Retinal pigment epithelial cell (primary cell): ENCODE measurements around the gene RAD51.

Experiments
- DNase-seq: peaks from one replicate; pipeline ENCODE4 v3.0.0-alpha.2; 2010; ENCODE audit warnings: low read depth
- H3K4me3 ChIP-seq: 2 replicates; pipeline ENCODE4 v1.5.1; 2011; ENCODE audit warnings: mild to moderate bottlenecking, low read length, control low read depth, moderate library complexity
- TF ChIP-seq, protein P1 (sequence below): conservative IDR thresholded peaks from 2 replicates; pipeline ENCODE4 v1.5.1; 2011; ENCODE audit warnings: low read depth, low read length, control low read depth, inconsistent platforms

RAD51 gene

DNA sequence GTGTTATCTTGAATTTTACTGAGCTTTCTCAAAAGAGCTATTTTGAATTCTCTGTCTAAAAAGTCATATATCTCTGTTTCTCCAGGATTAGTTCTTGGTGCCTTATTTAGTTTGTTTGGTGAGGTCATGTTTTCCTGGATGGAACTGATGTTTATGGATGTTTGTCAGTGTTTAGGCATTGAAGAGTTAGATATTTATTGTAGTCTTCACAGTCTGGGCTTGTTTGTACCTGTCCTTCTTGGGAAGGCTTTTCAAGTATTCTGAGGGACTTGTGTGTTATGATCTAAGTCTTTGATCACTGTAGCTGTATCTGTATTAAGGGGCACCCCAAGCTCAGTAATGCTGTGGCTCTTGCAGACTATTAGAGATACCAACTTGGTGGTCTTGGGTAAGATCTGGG is 10.6 kb upstream of the RAD51 start:
- TF ChIP-seq, protein P1, sequence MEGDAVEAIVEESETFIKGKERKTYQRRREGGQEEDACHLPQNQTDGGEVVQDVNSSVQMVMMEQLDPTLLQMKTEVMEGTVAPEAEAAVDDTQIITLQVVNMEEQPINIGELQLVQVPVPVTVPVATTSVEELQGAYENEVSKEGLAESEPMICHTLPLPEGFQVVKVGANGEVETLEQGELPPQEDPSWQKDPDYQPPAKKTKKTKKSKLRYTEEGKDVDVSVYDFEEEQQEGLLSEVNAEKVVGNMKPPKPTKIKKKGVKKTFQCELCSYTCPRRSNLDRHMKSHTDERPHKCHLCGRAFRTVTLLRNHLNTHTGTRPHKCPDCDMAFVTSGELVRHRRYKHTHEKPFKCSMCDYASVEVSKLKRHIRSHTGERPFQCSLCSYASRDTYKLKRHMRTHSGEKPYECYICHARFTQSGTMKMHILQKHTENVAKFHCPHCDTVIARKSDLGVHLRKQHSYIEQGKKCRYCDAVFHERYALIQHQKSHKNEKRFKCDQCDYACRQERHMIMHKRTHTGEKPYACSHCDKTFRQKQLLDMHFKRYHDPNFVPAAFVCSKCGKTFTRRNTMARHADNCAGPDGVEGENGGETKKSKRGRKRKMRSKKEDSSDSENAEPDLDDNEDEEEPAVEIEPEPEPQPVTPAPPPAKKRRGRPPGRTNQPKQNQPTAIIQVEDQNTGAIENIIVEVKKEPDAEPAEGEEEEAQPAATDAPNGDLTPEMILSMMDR = no peak
- no peak for DNase-seq

DNA sequence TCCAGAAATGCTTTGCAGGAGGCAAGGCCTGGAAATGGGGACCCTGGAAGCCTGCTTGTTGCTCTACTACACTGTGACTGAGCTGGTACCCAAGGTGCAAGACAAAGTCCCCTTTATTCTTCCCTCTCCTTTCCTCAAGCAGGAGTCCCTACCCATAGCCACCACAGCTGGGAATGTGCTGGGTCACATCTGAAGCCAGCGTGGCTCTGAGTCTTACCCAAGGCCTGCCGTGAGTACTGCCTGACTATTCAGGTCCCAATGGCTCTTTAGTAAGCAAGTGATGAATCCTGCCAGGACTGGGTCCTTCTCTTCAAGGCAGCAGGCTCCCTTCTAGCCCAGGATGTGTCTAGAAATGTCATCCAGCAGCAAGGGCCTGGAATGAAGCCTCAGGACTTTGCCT is 9.6 kb upstream of the RAD51 start:
- no peak for DNase-seq
- no peak overlapping the region for H3K4me3 ChIP-seq
- TF ChIP-seq, protein P1 = no peak

More for the DNA sequence above, 10.6 kb upstream of the RAD51 start:
- no peak overlapping the region for H3K4me3 ChIP-seq

DNA sequence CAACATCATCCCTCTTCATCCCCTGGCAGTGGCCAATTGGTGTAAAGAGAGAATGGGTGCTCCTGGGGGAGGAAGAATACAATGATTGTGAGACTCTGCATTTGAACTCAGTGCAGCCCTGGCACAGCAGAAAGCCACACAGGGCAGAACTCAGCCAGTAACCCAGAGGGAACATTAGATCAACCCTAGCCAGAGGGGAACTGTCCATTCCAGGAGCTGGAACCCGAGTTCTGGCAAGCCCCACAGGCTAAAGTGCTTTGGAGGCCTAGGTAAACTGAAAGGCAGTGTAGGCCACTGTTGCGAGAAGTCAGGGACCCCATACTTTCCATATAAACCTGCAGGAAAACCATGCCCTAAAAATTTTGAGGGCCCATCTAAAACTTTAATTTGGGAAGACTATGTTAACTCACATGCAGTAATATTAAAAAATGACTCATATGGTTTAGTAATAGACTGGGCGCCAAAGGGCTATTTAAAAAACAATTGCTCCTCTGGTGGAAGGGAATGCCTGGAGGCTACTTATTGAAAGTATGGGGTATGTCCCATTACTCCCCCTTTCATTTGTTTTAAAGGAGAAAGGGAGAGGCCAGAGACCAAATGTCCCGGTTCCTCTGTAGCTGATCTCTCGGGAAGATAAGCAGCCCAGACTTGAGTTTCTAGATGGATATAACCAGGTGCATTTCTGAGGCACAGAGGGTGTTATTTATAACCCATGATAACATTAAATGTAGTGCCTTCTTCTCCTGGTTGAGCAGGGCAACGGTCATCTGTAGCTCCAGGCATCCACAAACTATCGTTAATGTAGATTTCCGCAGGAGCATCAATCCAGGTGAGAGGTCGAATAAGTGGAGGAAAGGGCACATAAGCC is 5.8 kb upstream of the RAD51 start:
- no peak overlapping the region for H3K4me3 ChIP-seq
- TF ChIP-seq, protein P1 = no peak
- DNase-seq = no peak

DNA sequence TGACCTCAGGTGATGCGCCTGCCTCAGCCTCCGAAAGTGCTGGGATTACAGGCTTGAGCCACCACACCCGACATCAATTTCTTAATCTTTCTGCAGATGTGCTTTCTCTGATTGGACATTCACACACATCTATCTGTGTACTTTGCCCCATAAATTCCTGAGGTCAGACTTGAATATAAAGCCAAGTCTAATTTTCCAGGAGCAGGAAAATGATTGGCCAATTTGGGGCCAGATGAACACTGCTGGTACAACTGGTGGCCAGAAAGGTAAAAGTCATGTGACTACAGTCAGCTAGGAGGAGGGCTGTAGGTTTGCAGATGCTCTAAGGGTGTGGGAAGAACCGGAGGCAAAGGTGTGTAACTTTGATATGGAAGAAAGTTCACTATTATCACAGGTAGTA is 3.2 kb upstream of the RAD51 start:
- no peak for DNase-seq
- TF ChIP-seq, protein P1 = no peak
- H3K4me3 ChIP-seq = no peak overlapping the region

DNA sequence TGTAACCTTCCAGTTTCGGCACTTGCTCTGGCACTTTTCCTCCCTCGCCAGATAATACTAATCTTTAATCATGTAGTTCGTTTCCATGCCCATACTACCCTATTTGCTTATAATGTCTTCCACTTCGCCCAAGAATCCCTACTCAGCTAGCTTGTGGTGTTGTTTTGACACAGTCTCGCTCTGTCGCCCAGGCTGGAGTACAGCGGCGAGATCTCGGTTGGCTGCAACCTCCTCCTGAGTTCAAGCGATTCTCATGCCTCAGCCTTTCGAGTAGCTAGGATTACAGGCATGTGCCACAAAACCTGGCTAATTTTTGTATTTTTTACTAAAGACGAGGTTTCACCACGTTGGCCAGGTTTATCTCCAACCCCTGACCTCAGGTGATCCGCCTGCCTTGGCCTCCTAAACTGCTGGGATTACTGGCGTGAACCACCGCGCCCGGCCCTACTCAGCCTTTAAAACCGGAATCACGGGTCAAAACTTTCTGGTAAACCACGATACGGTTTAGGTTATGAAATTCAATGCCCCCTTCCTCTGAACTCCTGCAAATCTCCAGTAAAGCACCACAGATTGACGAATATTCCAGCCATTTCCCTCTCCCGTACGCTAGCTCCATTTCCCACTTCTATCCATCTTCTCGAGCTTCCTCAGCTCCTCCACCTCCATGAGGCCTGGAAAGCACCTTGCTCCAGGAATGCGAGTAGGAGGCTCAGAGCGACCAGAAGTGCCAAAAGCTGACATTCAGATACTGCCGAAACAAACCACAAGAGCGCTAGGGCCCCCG is 878 bp upstream of the RAD51 start:
- DNase-seq = no peak
- peak overlapping the region; percentile 94 for H3K4me3 ChIP-seq
- TF ChIP-seq, protein P1 = no peak

DNA sequence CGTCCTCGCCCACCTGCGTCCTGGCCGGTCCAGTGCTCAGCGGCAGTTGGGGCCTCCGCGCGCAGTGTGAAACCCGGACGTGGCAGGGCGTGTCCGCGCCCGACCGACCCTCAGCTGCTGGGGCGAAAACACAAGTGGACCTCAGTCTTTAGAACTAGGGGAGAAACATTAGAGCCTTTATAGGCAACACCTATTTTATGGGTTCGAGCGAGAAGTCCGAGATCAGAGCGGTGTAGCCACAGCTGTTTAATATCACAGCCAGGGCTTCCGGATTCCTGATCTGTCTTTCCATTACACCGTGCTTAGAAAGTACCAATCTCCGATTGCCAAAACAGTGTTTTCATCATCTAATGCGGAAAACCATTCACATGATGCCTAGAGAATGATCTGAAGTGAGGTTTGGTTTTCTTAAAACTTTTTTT is 506 bp downstream of the RAD51 start:
- peak overlapping the region; percentile 94 for H3K4me3 ChIP-seq
- TF ChIP-seq, protein P1 = no peak
- no peak for DNase-seq

DNA sequence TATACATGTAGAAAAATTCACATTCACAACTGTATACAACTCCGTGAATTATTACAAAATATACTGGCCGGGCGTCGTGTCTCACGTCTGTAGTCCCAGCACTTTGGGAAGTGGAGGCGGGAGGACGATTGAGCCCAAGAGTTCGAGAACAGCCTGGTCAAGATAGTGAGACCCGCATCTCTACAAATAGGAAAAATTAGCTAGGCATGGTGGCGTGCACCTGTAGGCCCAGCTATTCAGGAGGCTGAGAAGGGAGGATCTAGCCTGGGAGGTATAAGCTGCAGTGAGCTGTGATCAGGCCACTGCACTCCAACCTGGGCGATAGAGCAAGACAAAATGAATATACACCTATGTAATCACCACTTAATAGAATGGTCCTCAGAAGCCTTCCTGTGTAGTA is 1.3 kb downstream of the RAD51 start:
- no peak for DNase-seq
- H3K4me3 ChIP-seq = peak overlapping the region; percentile 94
- TF ChIP-seq, protein P1 = no peak
